Hepatocyte (in vitro differentiated cells): ENCODE measurements around the gene GRB14.

Source experiments
- EZH2 ChIP-seq: fragments of 200-600 bp; sonication (generic); IDR thresholded peaks from 2 replicates; pipeline ENCODE4 v1.6.1; 2016; ENCODE audit warnings: antibody characterized with exemption, mild to moderate bottlenecking, borderline replicate concordance
- TF ChIP-seq, protein P1 (sequence below): fragments of 200-600 bp; sonication (generic); IDR thresholded peaks from 2 replicates; pipeline ENCODE4 v1.5.1; 2016; ENCODE audit warnings: antibody characterized with exemption, mild to moderate bottlenecking; ENCODE audit not compliant: poor library complexity

- TF ChIP-seq, protein P1, sequence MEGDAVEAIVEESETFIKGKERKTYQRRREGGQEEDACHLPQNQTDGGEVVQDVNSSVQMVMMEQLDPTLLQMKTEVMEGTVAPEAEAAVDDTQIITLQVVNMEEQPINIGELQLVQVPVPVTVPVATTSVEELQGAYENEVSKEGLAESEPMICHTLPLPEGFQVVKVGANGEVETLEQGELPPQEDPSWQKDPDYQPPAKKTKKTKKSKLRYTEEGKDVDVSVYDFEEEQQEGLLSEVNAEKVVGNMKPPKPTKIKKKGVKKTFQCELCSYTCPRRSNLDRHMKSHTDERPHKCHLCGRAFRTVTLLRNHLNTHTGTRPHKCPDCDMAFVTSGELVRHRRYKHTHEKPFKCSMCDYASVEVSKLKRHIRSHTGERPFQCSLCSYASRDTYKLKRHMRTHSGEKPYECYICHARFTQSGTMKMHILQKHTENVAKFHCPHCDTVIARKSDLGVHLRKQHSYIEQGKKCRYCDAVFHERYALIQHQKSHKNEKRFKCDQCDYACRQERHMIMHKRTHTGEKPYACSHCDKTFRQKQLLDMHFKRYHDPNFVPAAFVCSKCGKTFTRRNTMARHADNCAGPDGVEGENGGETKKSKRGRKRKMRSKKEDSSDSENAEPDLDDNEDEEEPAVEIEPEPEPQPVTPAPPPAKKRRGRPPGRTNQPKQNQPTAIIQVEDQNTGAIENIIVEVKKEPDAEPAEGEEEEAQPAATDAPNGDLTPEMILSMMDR = no peak
- no peak for TF ChIP-seq EZH2
Observed at GRCh38 chr2:164464376-164464775, 156.9 kb downstream of the GRB14 start.
